Lung (tissue), 12 donors: ENCODE results near the gene PRR16. TPM values are rescaled to one million over a fixed set of nuclear protein-coding genes. Genes with fewer than 3 reads are reported as not detected.

Source experiments
- ATAC-seq: fragments of 200-7000 bp; cut with Tn5 transposase; one replicate; pipeline ENCODE4 v1.9.1; 2020; ENCODE audit warnings: moderate number of reproducible peaks; ENCODE audit not compliant: insufficient read depth, low FRiP score
- DNase-seq, 3 donors: peaks; one replicate each; pipeline ENCODE4 v3.0.0-alpha.2; 2013 to 2017
- H3K27ac ChIP-seq, 2 donors: one replicate each; pipeline ENCODE4 v1.5.1; 2013; ENCODE audit warnings: mild to moderate bottlenecking in 2 of 2, moderate library complexity in 2 of 2, control low read depth in 1 of 2, inconsistent platforms in 1 of 2, low read depth in 1 of 2, low read length in 1 of 2
- H3K27me3 ChIP-seq, 3 donors: one replicate each; pipeline ENCODE4 v1.5.1; 2013; ENCODE audit warnings: low read length in 2 of 3; ENCODE audit not compliant: control insufficient read depth in 3 of 3, insufficient read depth in 3 of 3
- H3K36me3 ChIP-seq, 4 donors: one replicate each; pipeline ENCODE4 v1.5.1; 2013; ENCODE audit warnings: low read length in 4 of 4, mild to moderate bottlenecking in 1 of 4, moderate library complexity in 1 of 4; ENCODE audit not compliant: control insufficient read depth in 4 of 4, insufficient read depth in 4 of 4
- H3K4me1 ChIP-seq, 5 donors: one replicate each; pipeline ENCODE4 v1.5.1; 2013; ENCODE audit warnings: low read length in 5 of 5, mild to moderate bottlenecking in 2 of 5, moderate library complexity in 1 of 5; ENCODE audit not compliant: control insufficient read depth in 5 of 5, insufficient read depth in 5 of 5
- H3K4me3 ChIP-seq: one replicate; pipeline ENCODE4 v1.5.1; 2013; ENCODE audit warnings: mild to moderate bottlenecking, control low read depth, moderate library complexity
- H3K9ac ChIP-seq, 2 donors: one replicate each; pipeline ENCODE4 v1.5.1; 2013; ENCODE audit warnings: low read length in 2 of 2, control low read depth in 1 of 2; ENCODE audit not compliant: insufficient read depth in 1 of 2
- H3K9me3 ChIP-seq, 4 donors: one replicate each; pipeline ENCODE4 v1.5.1; 2013; ENCODE audit warnings: low read length in 3 of 4, mild to moderate bottlenecking in 1 of 4, moderate library complexity in 1 of 4; ENCODE audit not compliant: control insufficient read depth in 4 of 4, insufficient read depth in 3 of 4
- WGBS, 2 donors: extraction: QIAGEN DNeasy Blood & Tissue Kit; methylation state at CpG; one replicate each; pipeline ENCODE4 v1.1.7; 2013; 5-methylcytosine and 5-hydroxymethylcytosine counted together
- polyA plus RNA-seq, 2 donors: library from polyadenylated mRNA; stranded (reverse); fragments of 200-250 nt; gene quantifications; one replicate each; pipeline ENCODE4 v1.2.1, GENCODE V29; 2013
- total RNA-seq, 2 donors: library from RNA; depleted of rRNA in 1 of 2; stranded (reverse); fragments of >200 nt in 1 of 2; gene quantifications; one replicate each; pipeline ENCODE4 v1.2.1, GENCODE V29; 2014 to 2021
- TF ChIP-seq, protein P1 (sequence below): IDR thresholded peaks from 2 replicates; pipeline ENCODE4 v1.5.1; 2012; ENCODE audit warnings: mild to moderate bottlenecking; ENCODE audit errors: control extremely low read depth, extremely low read depth
- donor health status: control.
- donor health status: control.
- donor health status: Bipolar disorder and iron deficiency.
- donor health status: healthy.
- donor health status: DM: yes; HTN: yes; CAD: no.

PRR16 gene
- total and polyA plus RNA-seq, 4 donors, result 1.1 to 6.6 (median 5.9) TPM

- DNase-seq (peak in 1 of 3 donors; percentile 43), ATAC-seq (no peak)
- no peaks in the 10 kb centered on the region for H3K9me3 ChIP-seq
- 77 to 85% methylated on average over 2 of the region's 2 CpGs for WGBS, 2 donors
- no peak overlapping the region for H3K9ac ChIP-seq
- TF ChIP-seq, protein P1, sequence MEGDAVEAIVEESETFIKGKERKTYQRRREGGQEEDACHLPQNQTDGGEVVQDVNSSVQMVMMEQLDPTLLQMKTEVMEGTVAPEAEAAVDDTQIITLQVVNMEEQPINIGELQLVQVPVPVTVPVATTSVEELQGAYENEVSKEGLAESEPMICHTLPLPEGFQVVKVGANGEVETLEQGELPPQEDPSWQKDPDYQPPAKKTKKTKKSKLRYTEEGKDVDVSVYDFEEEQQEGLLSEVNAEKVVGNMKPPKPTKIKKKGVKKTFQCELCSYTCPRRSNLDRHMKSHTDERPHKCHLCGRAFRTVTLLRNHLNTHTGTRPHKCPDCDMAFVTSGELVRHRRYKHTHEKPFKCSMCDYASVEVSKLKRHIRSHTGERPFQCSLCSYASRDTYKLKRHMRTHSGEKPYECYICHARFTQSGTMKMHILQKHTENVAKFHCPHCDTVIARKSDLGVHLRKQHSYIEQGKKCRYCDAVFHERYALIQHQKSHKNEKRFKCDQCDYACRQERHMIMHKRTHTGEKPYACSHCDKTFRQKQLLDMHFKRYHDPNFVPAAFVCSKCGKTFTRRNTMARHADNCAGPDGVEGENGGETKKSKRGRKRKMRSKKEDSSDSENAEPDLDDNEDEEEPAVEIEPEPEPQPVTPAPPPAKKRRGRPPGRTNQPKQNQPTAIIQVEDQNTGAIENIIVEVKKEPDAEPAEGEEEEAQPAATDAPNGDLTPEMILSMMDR, result no peak
- no peak overlapping the region for H3K27ac ChIP-seq
- H3K27me3 ChIP-seq, result no peaks in the 10 kb centered on the region
- H3K36me3 ChIP-seq, result no peaks in the 10 kb centered on the region
- no peak overlapping the region for H3K4me3 ChIP-seq
- H3K4me1 ChIP-seq, result peaks cover 0 to 6% (median 0%) of the 10 kb centered on the region in 5 donors
Measured at GRCh38 chr5:120516805-120517204, 52.7 kb downstream of the PRR16 start.

DNA sequence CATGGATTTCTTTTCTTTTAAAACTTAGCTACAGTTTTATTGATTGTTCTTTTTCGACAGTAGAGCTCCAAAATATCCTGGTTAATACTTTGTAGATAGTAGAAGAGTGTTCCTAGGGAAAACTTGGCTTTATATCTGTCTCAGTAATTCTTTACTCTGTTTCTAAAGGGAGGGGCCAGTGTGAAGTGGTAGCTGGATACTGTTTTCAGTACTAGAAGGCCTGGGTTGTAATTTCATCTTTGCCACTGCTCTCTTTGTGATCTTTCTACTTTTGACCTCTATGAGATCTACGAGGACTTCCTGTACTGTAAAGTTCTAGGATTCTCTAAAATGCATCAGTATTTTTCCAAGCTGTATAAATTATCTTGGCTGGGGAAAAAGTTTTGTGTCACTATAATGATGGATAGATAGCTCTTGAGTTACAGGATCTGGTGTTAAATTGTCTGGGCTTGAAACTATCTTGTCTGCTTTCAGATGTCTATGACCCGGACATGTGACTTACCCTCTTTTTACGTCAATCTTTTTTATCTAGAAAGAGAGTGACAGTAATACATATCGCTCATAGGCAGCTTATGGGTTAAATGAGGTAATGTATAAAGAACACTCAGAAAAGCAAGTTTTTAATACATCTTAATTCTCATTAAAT, 53.6 kb downstream of the PRR16 start:
- no peak overlapping the region for H3K27ac ChIP-seq
- DNase-seq (no peak), ATAC-seq (no peak)
- no peaks in the 10 kb centered on the region for H3K36me3 ChIP-seq
- 66 to 86% methylated on average over 5 of the region's 5 CpGs for WGBS, 2 donors
- peaks cover 0 to 6% (median 0%) of the 10 kb centered on the region in 5 donors for H3K4me1 ChIP-seq
- H3K9ac ChIP-seq, result no peak overlapping the region
- H3K4me3 ChIP-seq, result no peak overlapping the region
- TF ChIP-seq, protein P1, result no peak
- H3K9me3 ChIP-seq, result no peaks in the 10 kb centered on the region
- no peaks in the 10 kb centered on the region for H3K27me3 ChIP-seq

- 51 to 76% methylated on average over 1 of the region's 1 CpG for WGBS, 2 donors
- no peak overlapping the region for H3K27ac ChIP-seq
- H3K4me1 ChIP-seq, result peaks cover 0 to 6% (median 0%) of the 10 kb centered on the region in 5 donors
- no peaks in the 10 kb centered on the region for H3K9me3 ChIP-seq
- no peaks in the 10 kb centered on the region for H3K36me3 ChIP-seq
- TF ChIP-seq, protein P1, result no peak
- H3K9ac ChIP-seq, result no peak overlapping the region
- DNase-seq (no peak), ATAC-seq (no peak)
- H3K27me3 ChIP-seq, result no peaks in the 10 kb centered on the region
- no peak overlapping the region for H3K4me3 ChIP-seq
Measured at GRCh38 chr5:120518581-120518980, 54.5 kb downstream of the PRR16 start.

- ATAC-seq, result no peak
- DNase-seq, result no peak
- H3K4me3 ChIP-seq, result no peak overlapping the region
- TF ChIP-seq, protein P1, result no peak
- WGBS, 2 donors, result 73 to 81% methylated on average over 3 of the region's 3 CpGs
- H3K27ac ChIP-seq, result no peak overlapping the region
- no peaks in the 10 kb centered on the region for H3K9me3 ChIP-seq
- H3K4me1 ChIP-seq, result no peaks in the 10 kb centered on the region
- no peak overlapping the region for H3K9ac ChIP-seq
- H3K36me3 ChIP-seq, result no peaks in the 10 kb centered on the region
- H3K27me3 ChIP-seq, result no peaks in the 10 kb centered on the region
Measured at GRCh38 chr5:120527251-120527650, 63.2 kb downstream of the PRR16 start.
